HCT116 (cell line): ENCODE results near the gene CTBP2.

Experiments used
- EGR1 ChIP-seq: IDR thresholded peaks from 2 replicates; pipeline ENCODE4 v1.6.1; 2012; ENCODE audit warnings: low read depth
- EZH2 ChIP-seq: fragments of 200-600 bp; sonication (generic); IDR thresholded peaks from 2 replicates; pipeline ENCODE4 v1.6.1; 2017; ENCODE audit warnings: antibody characterized with exemption, mixed run types
- EZH2phosphoT487 ChIP-seq: fragments of 200-600 bp; IDR thresholded peaks from 2 replicates; pipeline ENCODE4 v1.6.1; 2018; ENCODE audit warnings: antibody characterized with exemption, borderline replicate concordance
- JUND ChIP-seq: IDR thresholded peaks from 2 replicates; pipeline ENCODE4 v1.6.1; 2012
- POLR2A ChIP-seq: IDR thresholded peaks from 2 replicates; pipeline ENCODE4 v1.7.0; 2011; ENCODE audit warnings: borderline replicate concordance; ENCODE audit not compliant: insufficient read depth, insufficient read length; ENCODE audit errors: extremely low read depth
- POLR2AphosphoS5 ChIP-seq: IDR thresholded peaks from 2 replicates; pipeline ENCODE4 v1.6.1; 2011; ENCODE audit warnings: mild to moderate bottlenecking, low read depth, low read length, moderate library complexity
- RAD21 ChIP-seq: IDR thresholded peaks from 2 replicates; pipeline ENCODE4 v1.6.1; 2012; ENCODE audit warnings: low read depth, mild to moderate bottlenecking
- SIN3A ChIP-seq: IDR thresholded peaks from 2 replicates; pipeline ENCODE4 v1.6.1; 2012; ENCODE audit warnings: low read depth
- SP1 ChIP-seq: IDR thresholded peaks from 2 replicates; pipeline ENCODE4 v1.6.1; 2012; ENCODE audit warnings: low read depth
- YY1 ChIP-seq: IDR thresholded peaks from 2 replicates; pipeline ENCODE4 v1.6.1; 2011; ENCODE audit warnings: low read length, low read depth, moderate library complexity, mild to moderate bottlenecking; ENCODE audit not compliant: insufficient replicate concordance; ENCODE audit errors: extremely low read depth
- TF ChIP-seq, protein P1 (sequence below): IDR thresholded peaks from 2 replicates; pipeline ENCODE4 v1.6.1; 2012
- TF ChIP-seq, protein P2 (sequence below), 3 experiments: fragments of 200-600 bp in 1 of 3; sonication (generic) in 1 of 3; IDR thresholded peaks in 2 of 3; conservative IDR thresholded peaks in 1 of 3; 2 replicates each; pipeline ENCODE4 v1.5.1; 2012 to 2017; ENCODE audit warnings: low read depth in 2 of 3, low read length in 2 of 3, antibody characterized with exemption in 1 of 3, borderline replicate concordance in 1 of 3, control low read depth in 1 of 3, mild to moderate bottlenecking in 1 of 3, mixed read lengths in 1 of 3, mixed run types in 1 of 3, moderate library complexity in 1 of 3; ENCODE audit not compliant: insufficient read depth in 1 of 3

DNA sequence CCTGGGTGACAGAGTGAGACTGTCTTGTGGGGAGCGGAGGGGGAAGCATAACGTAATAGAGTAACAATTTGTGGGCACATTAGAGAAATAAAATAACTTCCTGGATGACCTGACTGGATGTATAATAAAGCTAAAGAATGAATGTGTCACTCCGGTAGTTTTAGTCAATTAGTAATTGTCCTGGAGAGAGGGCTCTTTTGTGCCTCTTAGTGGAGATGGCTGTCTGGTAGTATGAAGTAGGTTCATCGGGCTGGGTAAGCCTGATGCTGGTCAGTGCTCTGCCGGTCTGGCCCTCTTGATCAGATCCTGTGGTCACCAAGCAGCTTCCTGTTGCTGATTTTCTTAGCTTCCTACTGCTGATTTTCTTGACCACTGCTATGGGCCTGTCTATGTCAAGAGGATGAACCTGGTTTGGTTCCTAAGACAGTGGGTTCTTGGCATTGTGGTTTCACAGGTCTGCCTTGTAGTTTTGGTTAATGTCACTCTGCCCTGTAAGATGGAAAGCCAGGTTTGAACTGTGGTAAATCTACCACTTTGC is 184.3 kb downstream of the CTBP2 start:
- TF ChIP-seq SIN3A (no peak), SP1 (no peak), YY1 (no peak), EZH2 (no peak), RAD21 (no peak), POLR2AphosphoS5 (no peak), POLR2A (no peak), EZH2phosphoT487 (no peak), JUND (no peak), EGR1 (no peak)
- TF ChIP-seq, protein P1, sequence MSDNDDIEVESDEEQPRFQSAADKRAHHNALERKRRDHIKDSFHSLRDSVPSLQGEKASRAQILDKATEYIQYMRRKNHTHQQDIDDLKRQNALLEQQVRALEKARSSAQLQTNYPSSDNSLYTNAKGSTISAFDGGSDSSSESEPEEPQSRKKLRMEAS, result no peak
- TF ChIP-seq, protein P2, sequence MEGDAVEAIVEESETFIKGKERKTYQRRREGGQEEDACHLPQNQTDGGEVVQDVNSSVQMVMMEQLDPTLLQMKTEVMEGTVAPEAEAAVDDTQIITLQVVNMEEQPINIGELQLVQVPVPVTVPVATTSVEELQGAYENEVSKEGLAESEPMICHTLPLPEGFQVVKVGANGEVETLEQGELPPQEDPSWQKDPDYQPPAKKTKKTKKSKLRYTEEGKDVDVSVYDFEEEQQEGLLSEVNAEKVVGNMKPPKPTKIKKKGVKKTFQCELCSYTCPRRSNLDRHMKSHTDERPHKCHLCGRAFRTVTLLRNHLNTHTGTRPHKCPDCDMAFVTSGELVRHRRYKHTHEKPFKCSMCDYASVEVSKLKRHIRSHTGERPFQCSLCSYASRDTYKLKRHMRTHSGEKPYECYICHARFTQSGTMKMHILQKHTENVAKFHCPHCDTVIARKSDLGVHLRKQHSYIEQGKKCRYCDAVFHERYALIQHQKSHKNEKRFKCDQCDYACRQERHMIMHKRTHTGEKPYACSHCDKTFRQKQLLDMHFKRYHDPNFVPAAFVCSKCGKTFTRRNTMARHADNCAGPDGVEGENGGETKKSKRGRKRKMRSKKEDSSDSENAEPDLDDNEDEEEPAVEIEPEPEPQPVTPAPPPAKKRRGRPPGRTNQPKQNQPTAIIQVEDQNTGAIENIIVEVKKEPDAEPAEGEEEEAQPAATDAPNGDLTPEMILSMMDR (IDR thresholded peaks at IDR 0.05 in 2 of 3, conservative IDR thresholded peaks at IDR 0.05 in 1 of 3; ENCODE audit: borderline replicate concordance in 1 of 3, insufficient read depth in 1 of 3, low read depth in 2 of 3, low read length in 2 of 3), result no peak
